GM06990 (cell line): ENCODE data around the gene CD247.

Experiments used
- DNase-seq: peaks from one replicate; pipeline ENCODE4 v3.0.0-alpha.2; 2011; ENCODE audit not compliant: insufficient read length; ENCODE audit errors: extremely low read depth
- H3K27me3 ChIP-seq: replicated peaks from 2 replicates; pipeline ENCODE4 v1.6.0; 2011; ENCODE audit warnings: low read length; ENCODE audit not compliant: control insufficient read depth, insufficient read depth
- H3K36me3 ChIP-seq: 2 replicates; pipeline ENCODE4 v1.5.1; 2011; ENCODE audit warnings: low read length; ENCODE audit not compliant: control insufficient read depth, insufficient read depth
- H3K4me3 ChIP-seq: replicated peaks from 2 replicates; pipeline ENCODE4 v1.5.1; 2011; ENCODE audit warnings: low read depth, mild to moderate bottlenecking, control low read depth, low read length
- CTCF ChIP-seq: IDR thresholded peaks from 2 replicates; pipeline ENCODE4 v1.5.1; 2011; ENCODE audit warnings: low read length, control low read depth, mild to moderate bottlenecking, inconsistent platforms; ENCODE audit not compliant: insufficient read depth, poor library complexity, severe bottlenecking

The CD247 gene

GRCh38 chr1:167517535-167518330, 596 bp downstream of the CD247 start:
- no peaks in the 10 kb centered on the region for H3K36me3 ChIP-seq
- no peak for DNase-seq
- no peak for TF ChIP-seq CTCF
- H3K27me3 ChIP-seq: no peaks in the 10 kb centered on the region
- H3K4me3 ChIP-seq: no peak overlapping the region

GRCh38 chr1:167516404-167517388, 1.6 kb downstream of the CD247 start:
- H3K4me3 ChIP-seq: no peak overlapping the region
- no peak for TF ChIP-seq CTCF
- no peak for DNase-seq
- H3K36me3 ChIP-seq: no peaks in the 10 kb centered on the region
- no peaks in the 10 kb centered on the region for H3K27me3 ChIP-seq

- Histone ChIP-seq H3K4me3 (no peak overlapping the region), H3K27me3 (no peaks in the 10 kb centered on the region), H3K36me3 (no peaks in the 10 kb centered on the region)
- DNase-seq: no peak
- TF ChIP-seq CTCF: no peak
These were observed 2.4 kb downstream of the CD247 start for GRCh38 chr1:167515893-167516321.

GRCh38 chr1:167515461-167515860, 2.9 kb downstream of the CD247 start:
- no peak for TF ChIP-seq CTCF
- DNase-seq: no peak
- Histone ChIP-seq H3K4me3 (no peak overlapping the region), H3K36me3 (no peaks in the 10 kb centered on the region), H3K27me3 (no peaks in the 10 kb centered on the region)

- no peaks in the 10 kb centered on the region for H3K36me3 ChIP-seq
- H3K4me3 ChIP-seq: no peak overlapping the region
- no peak for TF ChIP-seq CTCF
These were observed 4.0 kb downstream of the CD247 start for GRCh38 chr1:167514288-167514687.

More at GRCh38 chr1:167514288-167514687, 4.0 kb downstream of the CD247 start:
- H3K27me3 ChIP-seq: no peaks in the 10 kb centered on the region
- no peak for DNase-seq
